Measurements from ENCODE around the gene ADK. TPM values are rescaled to one million over a fixed set of nuclear protein-coding genes. Genes with fewer than 3 reads are reported as not detected.
A peak's percentile ranks its signal among the peaks of the same experiment; 100 is the strongest.
"Not testable (repeated sequence)": the region's sequence is repeated elsewhere in the genome, so short reads cannot be mapped to it uniquely, and the experiment has no call there.

The ADK gene
- total RNA-seq, 1 experiment from 2014 or later, result 33.6 TPM

DNA sequence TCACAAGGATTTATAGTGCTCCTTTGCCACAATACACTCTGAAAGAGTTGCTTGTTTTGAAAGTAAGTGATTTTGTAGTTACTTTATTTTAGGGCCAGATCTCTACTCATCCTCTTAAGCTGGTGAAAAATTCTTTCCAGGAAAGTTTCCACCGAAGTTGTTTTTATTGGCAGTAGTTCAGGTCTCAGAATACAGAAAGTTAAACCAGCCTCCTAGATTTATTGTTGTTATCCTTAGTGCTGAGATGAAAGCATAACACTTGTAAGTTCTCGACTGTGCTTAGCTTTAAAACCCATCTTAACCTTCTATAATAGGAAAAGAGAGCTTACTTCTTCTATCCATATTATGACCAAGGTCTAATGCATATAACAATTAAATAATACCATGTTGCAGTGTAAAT, 5.9 kb upstream of the ADK start:
- peak; percentile 81 for DNase-seq (ENCODE audit: low read depth)

- not testable (repeated sequence) for DNase-seq (ENCODE audit: low read depth)
These were observed 4.0 kb upstream of the ADK start for GRCh38 chr10:74146980-74147379.

GRCh38 chr10:74150204-74150989, 624 bp upstream of the ADK start, which contains the start of gene AP3M1:
TSS of gene AP3M1 (minus strand) at chr10:74150828. CDS start at chr10:74138379, 12,449 bp downstream.
- peak; percentile 18 for DNase-seq (ENCODE audit: low read depth)

- DNase-seq (ENCODE audit: low read depth), result no peak
These were observed 1.1 kb downstream of the ADK start for GRCh38 chr10:74151879-74152722.

- peak; percentile 76 for DNase-seq (ENCODE audit: low read depth)
These were observed 2.1 kb downstream of the ADK start for GRCh38 chr10:74153123-74153522.

- DNase-seq (ENCODE audit: low read depth), result no peak
These were observed 2.7 kb downstream of the ADK start for GRCh38 chr10:74153676-74154075.

DNA sequence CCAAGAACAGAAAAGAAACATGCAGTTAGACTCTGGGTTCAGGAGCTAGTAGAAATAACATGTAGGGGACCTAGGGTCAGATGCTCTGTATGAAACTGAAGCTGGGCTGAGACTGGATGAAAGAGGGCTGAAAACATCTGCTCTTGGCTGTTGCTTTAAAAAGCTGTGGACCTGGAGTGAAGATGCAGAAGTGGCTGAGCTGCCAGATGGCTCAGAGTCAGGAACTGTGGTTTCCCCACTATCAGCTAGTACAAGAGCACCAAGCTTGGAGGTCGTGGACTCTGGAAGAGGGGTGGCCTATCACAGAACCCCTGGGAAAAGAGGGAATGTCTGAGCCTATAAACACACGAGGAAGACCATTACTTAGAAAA, 5.9 kb downstream of the ADK start:
- no peak for DNase-seq (ENCODE audit: low read depth)

DNA sequence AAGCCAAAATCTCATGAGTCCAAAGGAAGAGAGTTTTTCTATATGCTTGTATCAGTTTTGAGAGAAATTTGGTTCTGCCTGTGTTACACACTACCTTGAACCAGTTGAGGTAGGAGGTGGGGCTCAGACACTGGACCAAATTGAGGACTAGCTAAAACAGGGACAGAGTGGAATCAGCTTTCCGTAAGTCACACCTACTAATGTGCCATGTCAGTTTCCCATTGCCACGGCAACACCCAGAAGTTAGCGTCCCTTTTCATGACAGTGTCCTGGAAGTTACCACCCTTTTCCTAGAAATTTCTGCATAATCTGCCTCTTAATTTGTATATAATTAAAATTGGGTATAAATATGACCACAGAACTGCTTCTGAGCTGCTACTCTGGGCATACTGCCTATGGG, 9.0 kb downstream of the ADK start:
- no peak for DNase-seq (ENCODE audit: low read depth)

DNA sequence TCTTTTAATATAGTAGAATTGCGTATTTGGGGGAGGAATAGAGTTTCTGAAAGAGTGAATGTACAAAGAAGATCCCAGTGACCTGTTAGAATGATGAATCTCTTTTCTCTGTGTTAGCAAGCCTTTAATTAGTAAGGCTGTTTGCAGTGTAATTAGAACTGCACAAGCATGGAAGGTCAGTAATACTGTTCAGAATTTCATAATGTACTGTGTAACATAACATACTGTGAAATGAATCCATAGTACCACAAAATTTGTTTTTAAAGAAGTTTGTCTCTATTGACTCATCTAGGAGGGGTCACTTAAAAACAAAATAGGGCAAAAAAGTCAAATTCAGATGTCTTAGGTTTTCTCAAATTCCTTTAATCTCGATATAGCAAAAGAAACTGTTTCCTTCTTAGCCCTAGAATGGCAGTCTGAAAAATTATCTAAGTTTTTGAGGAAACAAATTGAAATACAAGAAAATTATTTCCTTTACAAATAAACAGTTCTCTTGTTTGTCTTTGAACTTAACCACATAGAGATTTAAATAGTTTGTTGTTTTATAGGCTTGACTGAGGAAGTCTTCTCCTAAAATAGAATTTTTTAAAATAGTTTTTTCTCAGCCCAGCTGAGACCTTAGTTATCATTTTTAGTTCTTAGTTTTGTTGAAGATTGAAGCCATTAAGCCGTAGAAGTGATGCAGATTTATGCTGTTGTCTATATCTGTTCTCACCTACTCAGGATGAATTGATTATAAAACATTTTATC, 12.5 kb downstream of the ADK start:
- no peak for DNase-seq (ENCODE audit: low read depth)

- DNase-seq (ENCODE audit: low read depth), result no peak
These were observed 13.9 kb downstream of the ADK start for GRCh38 chr10:74164716-74165529.

- DNase-seq (ENCODE audit: low read depth), result no peak
These were observed 14.5 kb downstream of the ADK start for GRCh38 chr10:74165530-74165901.

- no peak for DNase-seq (ENCODE audit: low read depth)
These were observed 16.4 kb downstream of the ADK start for GRCh38 chr10:74167443-74167842.

- no peak for DNase-seq (ENCODE audit: low read depth)
These were observed 20.6 kb downstream of the ADK start for GRCh38 chr10:74171625-74172024.

DNA sequence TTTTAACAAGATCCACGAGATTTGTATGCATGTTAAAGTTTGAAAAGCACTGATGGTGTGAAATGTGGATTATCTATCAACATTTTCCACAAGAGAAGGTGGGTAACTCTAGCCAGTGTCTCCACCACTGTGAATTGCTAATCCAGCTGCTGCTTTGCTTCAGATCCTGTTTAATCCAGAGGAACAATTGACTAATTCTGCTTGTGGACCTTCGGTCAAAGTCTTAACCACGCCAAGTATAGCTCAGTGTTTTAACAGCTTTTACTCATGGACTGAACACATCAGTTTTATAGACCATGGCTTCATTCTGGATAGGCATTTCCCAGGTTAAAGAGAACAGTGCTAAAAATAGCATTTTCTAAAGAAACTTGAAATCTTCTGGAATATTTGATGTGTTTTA, 23.5 kb downstream of the ADK start:
- peak; percentile 55 for DNase-seq (ENCODE audit: low read depth)

- no peak for DNase-seq (ENCODE audit: low read depth)
These were observed 24.7 kb downstream of the ADK start for GRCh38 chr10:74175510-74176379.

DNA sequence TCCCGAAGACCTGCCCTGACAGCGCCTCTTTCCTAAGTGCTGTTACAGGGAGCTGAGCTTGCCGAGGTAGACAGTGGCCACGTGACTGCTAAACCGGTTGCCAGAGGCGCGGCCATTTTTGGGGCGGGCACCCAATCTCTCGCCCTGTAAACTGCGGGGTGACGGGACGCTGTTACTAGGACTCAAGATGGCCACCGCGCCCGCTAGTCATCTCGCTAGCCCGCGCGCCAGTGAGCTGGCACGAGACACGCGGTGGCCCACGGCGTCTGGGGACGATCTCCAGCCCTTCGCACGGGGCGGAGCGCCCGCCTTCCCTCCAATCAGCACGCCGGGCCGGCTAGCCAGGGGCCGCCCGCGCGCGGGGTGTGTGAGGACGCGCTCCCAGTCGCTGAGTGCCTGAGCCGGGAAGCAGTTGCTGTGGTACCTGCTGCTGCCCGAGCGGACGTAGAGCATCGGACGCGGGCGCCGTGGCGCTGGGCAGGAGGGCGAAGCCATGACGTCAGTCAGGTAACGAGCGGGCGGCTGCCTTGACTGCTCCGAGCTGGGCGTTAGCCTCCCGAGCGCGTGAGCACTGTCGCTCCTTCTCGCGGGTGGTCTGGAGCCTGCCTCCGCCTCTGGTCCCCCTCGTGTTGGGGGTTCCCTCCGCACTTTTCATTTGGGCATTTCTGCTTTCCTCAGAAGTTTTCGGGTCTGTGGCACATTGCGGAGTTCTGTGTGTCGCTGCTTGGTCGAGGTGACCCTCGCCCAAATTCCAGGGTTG, 25.5 kb downstream of the ADK start:
- DNase-seq (ENCODE audit: low read depth), result peak; percentile 98

- DNase-seq (ENCODE audit: low read depth), result no peak
These were observed 26.2 kb downstream of the ADK start for GRCh38 chr10:74177140-74177677.

DNA sequence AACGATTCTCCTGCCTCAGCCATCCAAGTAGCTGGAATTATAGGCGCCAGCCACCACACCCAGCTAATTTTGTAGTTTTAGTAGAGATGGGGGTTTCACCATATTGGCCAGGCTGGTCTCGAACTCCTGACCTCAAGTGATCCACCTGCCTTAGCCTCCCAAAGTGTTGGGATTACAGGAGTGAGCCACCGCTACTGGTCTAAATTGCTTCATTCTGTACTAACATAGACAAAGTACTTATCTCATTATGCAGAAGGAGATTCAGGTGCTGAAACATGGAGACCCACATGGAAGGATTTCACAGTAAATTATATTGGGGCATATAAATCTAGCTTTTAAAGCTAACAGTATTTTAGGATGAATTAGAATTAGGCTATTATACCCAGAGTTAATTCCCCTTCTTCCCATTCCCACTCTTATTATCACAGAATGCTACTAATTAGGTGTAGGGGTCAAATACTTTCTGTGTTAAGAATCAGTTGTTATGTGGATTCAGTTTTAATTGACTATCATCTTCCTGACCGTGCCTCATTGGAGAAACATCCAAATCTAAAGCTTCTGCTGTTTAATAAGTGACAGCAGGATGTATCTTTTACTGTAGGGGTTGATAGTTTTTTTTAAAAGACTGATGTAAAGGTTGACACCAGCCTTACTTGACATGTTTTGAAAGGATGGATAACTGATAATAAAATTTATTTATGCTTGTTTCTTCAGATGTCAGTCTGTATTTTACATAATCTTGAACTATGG, 27.2 kb downstream of the ADK start:
- DNase-seq (ENCODE audit: low read depth), result no peak

All from LHCN-M2 (cell line).